HFF-Myc (cell line): ENCODE data around the gene PPARG.

Source experiments
- DNase-seq: peaks from one replicate; pipeline ENCODE4 v3.0.0-alpha.2; 2011; ENCODE audit warnings: low read depth; ENCODE audit errors: extremely low read depth
- H3K4me3 ChIP-seq: replicated peaks from 2 replicates; pipeline ENCODE4 v1.5.1; 2011; ENCODE audit warnings: low read depth, mild to moderate bottlenecking, control low read depth, low read length
- TF ChIP-seq, protein P1 (sequence below): IDR thresholded peaks from 2 replicates; pipeline ENCODE4 v1.5.1; 2012; ENCODE audit warnings: mild to moderate bottlenecking, low read depth, low read length, control low read depth; ENCODE audit errors: missing control alignments

Gene PPARG

DNA sequence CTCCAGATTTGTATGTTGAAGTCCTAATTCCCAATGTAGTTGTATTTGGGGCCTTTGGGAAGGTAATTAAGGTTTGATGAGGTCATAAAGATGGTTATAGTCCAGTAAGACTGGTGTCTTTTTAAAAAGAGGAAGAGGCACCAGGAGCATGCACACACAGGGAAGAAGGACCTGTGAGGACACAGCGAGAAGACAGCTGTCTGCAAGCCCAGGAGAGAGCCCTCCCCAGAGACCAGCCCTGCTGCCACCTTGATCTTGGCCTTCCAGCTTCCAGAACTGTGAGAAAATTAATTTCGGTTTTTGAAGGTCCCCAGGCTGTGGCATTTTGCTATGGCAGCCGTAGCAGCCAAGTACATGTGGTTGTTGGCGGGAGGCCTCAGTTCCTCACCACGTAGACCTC, 162.6 kb downstream of the PPARG start:
- DNase-seq: no peak
- TF ChIP-seq, protein P1, sequence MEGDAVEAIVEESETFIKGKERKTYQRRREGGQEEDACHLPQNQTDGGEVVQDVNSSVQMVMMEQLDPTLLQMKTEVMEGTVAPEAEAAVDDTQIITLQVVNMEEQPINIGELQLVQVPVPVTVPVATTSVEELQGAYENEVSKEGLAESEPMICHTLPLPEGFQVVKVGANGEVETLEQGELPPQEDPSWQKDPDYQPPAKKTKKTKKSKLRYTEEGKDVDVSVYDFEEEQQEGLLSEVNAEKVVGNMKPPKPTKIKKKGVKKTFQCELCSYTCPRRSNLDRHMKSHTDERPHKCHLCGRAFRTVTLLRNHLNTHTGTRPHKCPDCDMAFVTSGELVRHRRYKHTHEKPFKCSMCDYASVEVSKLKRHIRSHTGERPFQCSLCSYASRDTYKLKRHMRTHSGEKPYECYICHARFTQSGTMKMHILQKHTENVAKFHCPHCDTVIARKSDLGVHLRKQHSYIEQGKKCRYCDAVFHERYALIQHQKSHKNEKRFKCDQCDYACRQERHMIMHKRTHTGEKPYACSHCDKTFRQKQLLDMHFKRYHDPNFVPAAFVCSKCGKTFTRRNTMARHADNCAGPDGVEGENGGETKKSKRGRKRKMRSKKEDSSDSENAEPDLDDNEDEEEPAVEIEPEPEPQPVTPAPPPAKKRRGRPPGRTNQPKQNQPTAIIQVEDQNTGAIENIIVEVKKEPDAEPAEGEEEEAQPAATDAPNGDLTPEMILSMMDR: no peak
- no peak overlapping the region for H3K4me3 ChIP-seq

DNA sequence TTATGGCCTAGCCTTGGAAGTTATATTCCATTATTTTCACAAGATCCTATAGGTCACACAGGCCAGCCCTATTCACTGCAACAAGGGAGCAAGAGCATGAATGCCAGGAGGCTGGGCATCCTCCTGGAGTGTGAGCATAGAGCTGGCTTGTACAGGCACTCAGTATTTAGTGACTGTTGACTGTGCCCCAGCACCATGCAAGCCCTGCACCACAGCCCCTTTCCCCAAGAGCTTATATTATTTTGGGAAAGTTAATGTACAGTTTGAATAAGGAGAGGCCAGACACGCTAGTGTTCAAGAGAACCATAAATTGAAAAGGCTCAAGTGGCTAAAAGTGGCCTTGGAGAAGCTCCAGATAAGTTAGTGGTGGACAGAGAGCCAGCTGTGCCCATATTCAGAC, 163.1 kb downstream of the PPARG start:
- no peak for DNase-seq
- no peak overlapping the region for H3K4me3 ChIP-seq
- TF ChIP-seq, protein P1: no peak

DNA sequence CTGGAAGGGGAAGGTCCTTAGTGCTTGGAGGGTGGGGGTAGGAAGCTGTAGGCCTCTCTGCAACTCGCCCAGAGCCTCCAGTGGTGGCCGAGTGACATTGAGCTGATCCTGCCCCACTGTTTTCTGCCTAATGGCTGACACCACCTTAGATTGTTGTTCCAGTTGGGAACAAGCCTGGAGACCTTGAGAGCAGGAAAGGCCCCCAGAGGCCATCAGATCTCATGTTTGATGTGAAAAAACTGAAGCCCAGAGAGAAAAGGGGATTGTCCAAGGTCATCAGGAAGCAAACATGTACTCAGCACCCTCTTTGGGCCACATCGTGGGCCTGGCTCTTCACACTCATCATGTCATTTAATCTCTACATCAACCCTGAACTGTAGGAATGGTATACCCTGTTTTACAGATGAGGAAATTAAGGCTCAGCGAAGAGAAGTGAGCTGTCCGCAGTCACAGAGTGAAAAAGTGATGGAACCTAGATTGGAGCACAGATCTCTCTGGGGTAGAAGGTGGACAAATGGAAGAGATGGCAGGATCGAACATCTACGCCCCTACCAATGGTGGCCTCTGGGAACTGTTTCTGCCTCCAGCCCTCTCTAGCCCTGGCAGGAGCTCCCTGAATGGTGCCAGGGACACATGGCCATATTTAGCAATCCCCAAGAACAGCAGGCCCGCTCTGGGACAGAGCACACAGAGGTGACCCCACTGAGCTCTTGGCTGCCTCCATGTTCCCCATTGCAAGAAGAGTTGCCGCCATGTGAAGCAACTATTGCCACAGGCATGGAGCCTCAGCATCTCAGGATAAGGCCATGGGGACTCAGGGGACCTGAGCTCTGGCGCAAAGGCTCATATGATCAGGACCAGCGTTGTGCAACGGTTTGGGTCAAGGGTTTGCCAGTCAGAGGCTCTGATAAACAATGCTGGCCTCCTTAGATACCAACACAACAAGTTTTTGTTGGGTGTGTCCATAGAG, 163.8 kb downstream of the PPARG start:
- no peak overlapping the region for H3K4me3 ChIP-seq
- TF ChIP-seq, protein P1: no peak
- DNase-seq: no peak

DNA sequence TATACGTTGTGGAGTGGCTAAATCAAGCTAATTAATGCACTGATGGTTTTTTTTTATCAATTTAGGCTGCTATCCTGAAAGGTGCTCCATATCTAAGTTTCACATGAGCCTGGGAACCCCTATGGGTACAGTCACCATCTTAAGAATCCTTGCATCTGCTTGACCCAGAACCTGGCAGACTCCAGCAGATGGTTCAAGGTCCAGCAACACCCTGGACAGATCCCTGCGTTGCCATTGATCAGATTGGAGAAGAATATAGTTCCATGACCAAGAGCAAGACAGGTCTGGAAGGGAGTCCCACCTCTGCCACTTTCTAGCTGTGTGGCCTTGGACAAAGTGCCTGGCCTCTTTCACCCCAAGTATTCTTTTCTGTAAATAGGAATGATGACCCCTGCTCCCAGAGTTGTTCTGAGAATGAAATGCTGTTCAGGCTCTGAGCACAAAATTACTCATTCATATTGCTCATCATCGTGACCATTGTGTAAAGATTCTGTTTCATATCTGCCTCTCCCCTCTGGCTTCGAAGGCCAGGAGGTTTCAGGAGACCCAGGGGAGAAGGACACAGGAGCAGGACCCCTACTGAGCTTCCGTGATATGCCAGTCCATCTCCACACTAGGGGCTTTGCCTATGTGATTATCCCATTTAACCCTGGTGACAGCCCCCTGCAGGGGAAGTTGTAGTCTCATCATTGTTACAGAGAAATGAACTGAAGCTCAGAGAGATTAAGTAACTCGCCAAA, 165.4 kb downstream of the PPARG start:
- TF ChIP-seq, protein P1: no peak
- H3K4me3 ChIP-seq: no peak overlapping the region
- DNase-seq: no peak

DNA sequence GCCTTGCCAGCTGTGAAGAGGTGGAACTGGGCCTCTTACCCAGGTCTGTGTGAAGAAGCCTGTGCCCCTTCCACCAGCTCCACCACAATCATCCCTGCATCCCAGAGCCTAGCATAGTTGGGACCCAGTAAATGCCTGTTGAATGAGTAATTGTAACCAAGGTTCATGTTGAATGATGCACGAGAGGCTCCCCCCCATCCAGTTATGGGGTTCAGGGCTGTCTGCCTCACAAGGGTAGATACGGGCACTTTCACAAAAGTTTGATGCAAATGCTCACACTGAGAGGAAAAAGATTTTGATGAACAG, 165.9 kb downstream of the PPARG start:
- no peak for DNase-seq
- H3K4me3 ChIP-seq: no peak overlapping the region
- TF ChIP-seq, protein P1: no peak

DNA sequence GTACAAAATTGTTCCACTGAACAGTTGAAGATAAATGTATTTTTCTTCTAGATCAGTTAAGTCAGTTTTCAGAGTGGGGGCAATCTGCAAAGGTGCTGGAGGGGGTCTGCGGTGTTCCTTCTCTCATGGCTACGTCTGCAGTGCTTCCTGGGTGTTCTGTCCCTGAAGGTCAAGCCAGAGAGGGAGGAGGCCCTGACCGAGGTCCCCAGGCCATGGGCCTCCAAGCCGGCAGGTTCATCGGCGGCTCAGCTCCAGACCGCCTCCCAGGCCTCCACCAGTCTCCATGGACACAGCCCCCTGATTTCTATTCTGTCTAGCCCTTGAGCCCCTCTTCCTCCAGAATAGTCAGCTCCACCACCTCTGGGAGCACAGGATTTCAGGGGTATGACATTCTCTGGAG, 166.9 kb downstream of the PPARG start:
- H3K4me3 ChIP-seq: no peak overlapping the region
- TF ChIP-seq, protein P1: no peak
- no peak for DNase-seq
